Heart left ventricle (tissue), 16 donors: ENCODE data around the gene PIMREG. TPM values are rescaled to one million over a fixed set of nuclear protein-coding genes. Genes with fewer than 3 reads are reported as not detected.

Experiments used
- ATAC-seq, 4 donors: fragments of 200-7000 bp; cut with Tn5 transposase; one replicate each; pipeline ENCODE4 v1.9.1; 2020 to 2022; ENCODE audit warnings: moderate library complexity in 4 of 4, mild to moderate bottlenecking in 3 of 4, moderate number of reproducible peaks in 1 of 4
- DNase-seq, 5 donors: peaks; one replicate each; pipeline ENCODE4 v3.0.0-alpha.2; 2020
- H3K27ac ChIP-seq, 12 donors: fragments of 200-600 bp; sonication (generic) in 4 of 12; one replicate each; pipeline versions ENCODE4 v1.5.0 to v1.8.0; 2016 to 2022; ENCODE audit warnings: mild to moderate bottlenecking in 2 of 12
- H3K27me3 ChIP-seq, 9 donors: fragments of 200-600 bp; sonication (generic) in 2 of 9; one replicate each; pipeline versions ENCODE4 v1.5.1 to v1.8.0; 2016 to 2022; ENCODE audit warnings: mild to moderate bottlenecking in 3 of 9
- H3K36me3 ChIP-seq, 9 donors: fragments of 200-600 bp; sonication (generic) in 2 of 9; one replicate each; pipeline versions ENCODE4 v1.5.0 to v1.8.0; 2018 to 2022; ENCODE audit warnings: mild to moderate bottlenecking in 2 of 9
- H3K4me1 ChIP-seq, 12 donors: fragments of 200-600 bp; sonication (generic) in 4 of 12; one replicate each; pipeline versions ENCODE4 v1.5.0 to v1.8.0; 2016 to 2022; ENCODE audit warnings: mild to moderate bottlenecking in 3 of 12
- H3K4me3 ChIP-seq, 12 donors: fragments of 200-600 bp; sonication (generic) in 4 of 12; one replicate each; pipeline versions ENCODE4 v1.5.0 to v1.8.0; 2017 to 2022; ENCODE audit warnings: mild to moderate bottlenecking in 9 of 12, moderate library complexity in 4 of 12
- H3K9me3 ChIP-seq, 12 donors: fragments of 200-600 bp; sonication (generic) in 4 of 12; one replicate each; pipeline versions ENCODE4 v1.5.0 to v1.8.0; 2016 to 2022; ENCODE audit warnings: mild to moderate bottlenecking in 1 of 12
- CTCF ChIP-seq, 12 donors: fragments of 200-600 bp; sonication (generic) in 4 of 12; IDR thresholded peaks; one replicate each; pipeline versions ENCODE4 v1.5.0 to v1.8.0; 2018 to 2022; ENCODE audit warnings: antibody characterized with exemption in 12 of 12, mild to moderate bottlenecking in 5 of 12
- POLR2A ChIP-seq, 2 donors: fragments of 450-650 bp; IDR thresholded peaks; one replicate each; pipeline ENCODE4 v1.6.1; 2017; ENCODE audit warnings: antibody characterized with exemption in 2 of 2, mild to moderate bottlenecking in 2 of 2, moderate library complexity in 2 of 2
- WGBS, 4 donors: extraction: QIAGEN DNeasy Blood & Tissue Kit in 2 of 4; methylation state at CpG; one replicate each; pipeline versions ENCODE4 v1.1.5 to v1.1.7; 2013 to 2018; 5-methylcytosine and 5-hydroxymethylcytosine counted together
- intact Hi-C, 10 donors: fragments of 100-400 bp; cut with DNase I; formaldehyde crosslinking; loops; one replicate each; pipeline versions ENCODE4 v1.11.1 to v1.14.2; 2022
- polyA plus RNA-seq, 2 donors: library from polyadenylated mRNA; stranded (reverse); fragments of 200-250 nt; gene quantifications; one replicate each; pipeline ENCODE4 v1.2.3, GENCODE V29; 2013
- total RNA-seq, 9 donors: library from RNA; depleted of rRNA in 2 of 9; stranded (reverse); fragments of >200 nt in 2 of 9; fragmentation: NEBNext Ultra II Directional in 3 of 9; extraction: Animal tissue kit (Norgen Biotek cat#: 25700) in 3 of 9; gene quantifications; one replicate each; pipeline versions ENCODE4 v1.1.0 to v1.2.4, GENCODE V29; 2016 to 2023
- donor health status: ischemic (EF 13 %, LVEDD 7.1; RV severe dilation, severe dysfunction).
- donor health status: healthy with polysubstance abuse.
- donor health status: DM: no; HTN: yes; CAD: no.
- donor health status: DM: no; HTN: no; CAD: no.
- donor health status: ischemic (EF 25% LVEDD 6.9; RV normal size, moderate dysfunction).
- donor health status: ischemic (EF 25% LVEDD 5.7; RV mildly dilated, moderate dysfunction).
- donor health status: healthy.
- donor health status: DM: yes; HTN: yes; CAD: no.
- donor health status: ischemic (EF 35%, LVEDD 5.7; RV mildly dilated, moderate dysfunction).
- donor health status: nonischemic (EF 11% LVEDD 7.7; RV severe dilation, severe dysfunction).
- donor health status: DM: yes; HTN: yes; CAD: no.
- donor health status: PGD.
- donor health status: ischemic (EF 29% LVEDD 5.4; RV normal size, mild dysfunction).
- donor health status: nonischemic (EF 23%, LVEDD 6.1; RV moderate dilation, normal function).

The PIMREG gene
- total and polyA plus RNA-seq, 11 donors, result 0.21 to 4.6 (median 0.62) TPM; not detected in 5

GRCh38 chr17:6492892-6493674 lies 48.8 kb downstream of the PIMREG start:
- intact Hi-C loops, result no loop called here
- no peaks in the 10 kb centered on the region for H3K9me3 ChIP-seq
- H3K4me1 ChIP-seq, result peaks cover 0 to 15% (median 7%) of the 10 kb centered on the region in 12 donors
- H3K4me3 ChIP-seq, result no peak overlapping the region
- TF ChIP-seq POLR2A (IDR thresholded peaks at IDR 0.05) (no peak), CTCF (IDR thresholded peaks at IDR 0.05) (no peak)
- H3K27ac ChIP-seq, result no peak overlapping the region
- DNase-seq (no peak), ATAC-seq (no peak)
- peaks cover 0 to 20% (median 0%) of the 10 kb centered on the region in 9 donors for H3K27me3 ChIP-seq
- no peaks in the 10 kb centered on the region for H3K36me3 ChIP-seq
- 64 to 76% (median 69%) methylated on average over 4 of the region's 4 CpGs for WGBS, 4 donors

- no peak for ATAC-seq
- no peak overlapping the region for H3K27ac ChIP-seq
- H3K4me3 ChIP-seq, result no peak overlapping the region
- TF ChIP-seq CTCF (IDR thresholded peaks at IDR 0.05) (no peak), POLR2A (IDR thresholded peaks at IDR 0.05) (no peak)
- no peak for DNase-seq
- peaks cover 0 to 12% (median 0%) of the 10 kb centered on the region in 9 donors for H3K27me3 ChIP-seq
- intact Hi-C loops, result no loop called here
- WGBS, 4 donors, result 75 to 84% (median 79%) methylated on average over 5 of the region's 5 CpGs
- no peaks in the 10 kb centered on the region for H3K9me3 ChIP-seq
- peaks cover 0 to 15% (median 7%) of the 10 kb centered on the region in 12 donors for H3K4me1 ChIP-seq
- no peaks in the 10 kb centered on the region for H3K36me3 ChIP-seq
These were observed 50.1 kb downstream of the PIMREG start for GRCh38 chr17:6494239-6494941.

- peaks cover 0 to 15% (median 7%) of the 10 kb centered on the region in 12 donors for H3K4me1 ChIP-seq
- DNase-seq (no peak), ATAC-seq (no peak)
- H3K4me3 ChIP-seq, result no peak overlapping the region
- TF ChIP-seq POLR2A (IDR thresholded peaks at IDR 0.05) (no peak), CTCF (IDR thresholded peaks at IDR 0.05) (no peak)
- peaks cover 0 to 12% (median 3%) of the 10 kb centered on the region in 9 donors for H3K27me3 ChIP-seq
- H3K9me3 ChIP-seq, result no peaks in the 10 kb centered on the region
- intact Hi-C loops, result no loop called here
- H3K36me3 ChIP-seq, result no peaks in the 10 kb centered on the region
- H3K27ac ChIP-seq, result no peak overlapping the region
- 46 to 55% (median 51%) methylated on average over 15 of the region's 15 CpGs for WGBS, 4 donors
These were observed 51.3 kb downstream of the PIMREG start for GRCh38 chr17:6495450-6496115.

- Histone ChIP-seq H3K27me3 (peaks cover 0 to 12% (median 3%) of the 10 kb centered on the region in 9 donors), H3K36me3 (no peaks in the 10 kb centered on the region), H3K4me1 (peaks cover 0 to 15% (median 7%) of the 10 kb centered on the region in 12 donors), H3K9me3 (no peaks in the 10 kb centered on the region), H3K27ac (no peak overlapping the region), H3K4me3 (no peak overlapping the region)
- intact Hi-C loops, result no loop called here
- ATAC-seq, result no peak
- no peak for DNase-seq
- TF ChIP-seq POLR2A (IDR thresholded peaks at IDR 0.05) (no peak), CTCF (IDR thresholded peaks at IDR 0.05) (no peak)
- 11 to 22% (median 19%) methylated on average over 8 of the region's 8 CpGs for WGBS, 4 donors
These were observed 51.8 kb downstream of the PIMREG start for GRCh38 chr17:6496116-6496481.
